Sciatic nerve (tissue), 1 donor: ENCODE results near the gene RNASET2. TPM values are rescaled to one million over a fixed set of nuclear protein-coding genes. Genes with fewer than 3 reads are reported as not detected.

Experiments used
- microRNA-seq: library from miRNA; unstranded; fragments of <30 nt; microRNA quantifications from one replicate; pipeline ENCODE4 v1.2.0, GENCODE V29; 2020
- total RNA-seq: library from RNA; stranded (reverse); fragmentation: NEBNext Ultra II Directional; extraction: Animal tissue kit (Norgen Biotek cat#: 25700); gene quantifications from one replicate; pipeline ENCODE4 v1.2.1, GENCODE V29; 2021
- donor health status: DM: no; HTN: no; CAD: no.

The RNASET2 gene
- total RNA-seq, 1 donor from 2014 or later = 70.4 TPM

Small RNAs within 50 kb of the gene (microRNA-seq; reads per million reads assigned to microRNA genes)
- gene MIR3939 = not detected

Other genes starting within 250 kb of the RNASET2 start
- 18.8 TPM for gene CEP43, start 42.8 kb upstream of the RNASET2 start, total RNA-seq
- gene CCR6, start 166.5 kb upstream of the RNASET2 start, total RNA-seq = not detected
- not detected for gene GPR31, start 201.4 kb upstream of the RNASET2 start, total RNA-seq